Suprapubic skin (tissue), 4 donors: ENCODE measurements around the gene ANKRD22. TPM values are rescaled to one million over a fixed set of nuclear protein-coding genes. Genes with fewer than 3 reads are reported as not detected.

Experiments
- DNase-seq, 2 donors: peaks; one replicate each; pipeline ENCODE4 v3.0.0-alpha.2; 2019; ENCODE audit warnings: low spot score in 2 of 2
- H3K27ac ChIP-seq: fragments of 200-600 bp; sonication (generic); one replicate; pipeline ENCODE4 v1.5.1; 2019
- H3K27me3 ChIP-seq: fragments of 200-600 bp; sonication (generic); one replicate; pipeline ENCODE4 v1.5.1; 2019
- H3K36me3 ChIP-seq: fragments of 200-600 bp; sonication (generic); one replicate; pipeline ENCODE4 v1.5.1; 2019
- H3K4me1 ChIP-seq: fragments of 200-600 bp; sonication (generic); one replicate; pipeline ENCODE4 v1.5.1; 2019
- H3K4me3 ChIP-seq: fragments of 200-600 bp; sonication (generic); one replicate; pipeline ENCODE4 v1.5.1; 2019; ENCODE audit warnings: mild to moderate bottlenecking
- H3K9me3 ChIP-seq: fragments of 200-600 bp; sonication (generic); one replicate; pipeline ENCODE4 v1.5.1; 2019
- EP300 ChIP-seq: sonication (generic); formaldehyde crosslinking; IDR thresholded peaks from one replicate; pipeline ENCODE4 v1.6.1; 2017; ENCODE audit warnings: antibody characterized with exemption
- POLR2A ChIP-seq, 2 donors: fragments of 450-650 bp; IDR thresholded peaks; one replicate each; pipeline ENCODE4 v1.6.1; 2017; ENCODE audit warnings: antibody characterized with exemption in 2 of 2, mild to moderate bottlenecking in 2 of 2, moderate library complexity in 2 of 2
- POLR2AphosphoS5 ChIP-seq, 3 donors: sonication (generic); formaldehyde crosslinking; IDR thresholded peaks; one replicate each; pipeline ENCODE4 v1.6.1; 2017; ENCODE audit warnings: antibody characterized with exemption in 3 of 3
- WGBS: methylation state at CpG from one replicate; pipeline ENCODE4 v1.1.5; 2018; 5-methylcytosine and 5-hydroxymethylcytosine counted together
- total RNA-seq, 4 donors: library from RNA; depleted of rRNA; stranded (reverse); fragments of >200 nt; gene quantifications; one replicate each; pipeline ENCODE4 v1.1.0, GENCODE V29; 2016
- TF ChIP-seq, protein P1 (sequence below), 2 donors: fragments of 200-600 bp in 1 of 2; fragments of 450-650 bp in 1 of 2; sonication (generic) in 1 of 2; IDR thresholded peaks; one replicate each; pipeline ENCODE4 v1.5.1; 2016 to 2019; ENCODE audit warnings: antibody characterized with exemption in 2 of 2, mild to moderate bottlenecking in 1 of 2, moderate library complexity in 1 of 2

ANKRD22 gene
- total RNA-seq, 4 donors from 2014 or later, result 19.6 to 30.1 (median 29.3) TPM

DNA sequence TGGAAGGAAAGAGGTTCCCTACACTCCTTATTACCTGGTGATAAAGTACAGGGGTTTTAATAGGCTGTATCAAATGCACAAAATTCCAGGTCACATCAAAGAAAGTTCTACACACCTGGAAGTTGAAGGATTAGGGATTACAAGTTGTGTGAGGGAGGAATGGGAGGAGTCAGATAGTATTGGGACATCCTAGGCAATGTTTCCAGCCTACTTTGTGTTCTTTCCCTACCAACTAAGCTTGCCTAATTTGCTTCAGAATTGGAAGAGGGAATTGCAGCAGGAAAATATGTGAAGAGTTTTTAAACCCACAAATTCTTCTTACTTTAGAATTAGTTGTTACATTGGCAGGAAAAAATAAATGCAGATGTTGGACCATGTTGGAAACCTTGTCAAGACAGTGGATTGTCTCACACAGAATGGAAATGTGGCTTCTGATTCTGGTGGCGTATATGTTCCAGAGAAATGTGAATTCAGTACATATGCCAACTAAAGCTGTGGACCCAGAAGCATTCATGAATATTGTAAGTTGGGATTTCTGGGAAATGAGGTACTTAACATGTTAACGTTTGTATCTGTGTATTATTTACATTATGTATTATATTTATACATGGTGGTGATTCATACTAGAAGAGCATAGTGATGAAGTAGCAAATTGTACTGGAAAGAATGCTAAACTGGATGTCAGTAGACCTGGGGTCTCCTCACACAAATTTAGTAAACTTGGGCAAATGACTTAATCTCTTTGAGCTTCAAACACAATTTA, 48.9 kb downstream of the ANKRD22 start, which contains the start of gene LIPM:
Gene LIPM, plus strand, starts transcription at position 208 of the 763 bp plus-strand sequence. Its CDS starts 167 bp downstream, at position 375.
- H3K36me3 ChIP-seq, result no peaks in the 10 kb centered on the region
- TF ChIP-seq POLR2A (IDR thresholded peaks at IDR 0.05), result no peak
- no peak for TF ChIP-seq POLR2AphosphoS5 (IDR thresholded peaks at IDR 0.05)
- TF ChIP-seq, protein P1, sequence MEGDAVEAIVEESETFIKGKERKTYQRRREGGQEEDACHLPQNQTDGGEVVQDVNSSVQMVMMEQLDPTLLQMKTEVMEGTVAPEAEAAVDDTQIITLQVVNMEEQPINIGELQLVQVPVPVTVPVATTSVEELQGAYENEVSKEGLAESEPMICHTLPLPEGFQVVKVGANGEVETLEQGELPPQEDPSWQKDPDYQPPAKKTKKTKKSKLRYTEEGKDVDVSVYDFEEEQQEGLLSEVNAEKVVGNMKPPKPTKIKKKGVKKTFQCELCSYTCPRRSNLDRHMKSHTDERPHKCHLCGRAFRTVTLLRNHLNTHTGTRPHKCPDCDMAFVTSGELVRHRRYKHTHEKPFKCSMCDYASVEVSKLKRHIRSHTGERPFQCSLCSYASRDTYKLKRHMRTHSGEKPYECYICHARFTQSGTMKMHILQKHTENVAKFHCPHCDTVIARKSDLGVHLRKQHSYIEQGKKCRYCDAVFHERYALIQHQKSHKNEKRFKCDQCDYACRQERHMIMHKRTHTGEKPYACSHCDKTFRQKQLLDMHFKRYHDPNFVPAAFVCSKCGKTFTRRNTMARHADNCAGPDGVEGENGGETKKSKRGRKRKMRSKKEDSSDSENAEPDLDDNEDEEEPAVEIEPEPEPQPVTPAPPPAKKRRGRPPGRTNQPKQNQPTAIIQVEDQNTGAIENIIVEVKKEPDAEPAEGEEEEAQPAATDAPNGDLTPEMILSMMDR (IDR thresholded peaks at IDR 0.05), result no peak
- no peak for TF ChIP-seq EP300
- no peak for DNase-seq
- WGBS, result 74% methylated on average over 2 of the region's 2 CpGs
- H3K4me3 ChIP-seq, result peak within 1 kb of the TSS; percentile 8
- no peaks in the 10 kb centered on the region for H3K27me3 ChIP-seq
- H3K9me3 ChIP-seq, result no peaks in the 10 kb centered on the region
- peaks cover 12% of the 10 kb centered on the region for H3K4me1 ChIP-seq
- peak within 1 kb of the TSS; percentile 40 for H3K27ac ChIP-seq

DNA sequence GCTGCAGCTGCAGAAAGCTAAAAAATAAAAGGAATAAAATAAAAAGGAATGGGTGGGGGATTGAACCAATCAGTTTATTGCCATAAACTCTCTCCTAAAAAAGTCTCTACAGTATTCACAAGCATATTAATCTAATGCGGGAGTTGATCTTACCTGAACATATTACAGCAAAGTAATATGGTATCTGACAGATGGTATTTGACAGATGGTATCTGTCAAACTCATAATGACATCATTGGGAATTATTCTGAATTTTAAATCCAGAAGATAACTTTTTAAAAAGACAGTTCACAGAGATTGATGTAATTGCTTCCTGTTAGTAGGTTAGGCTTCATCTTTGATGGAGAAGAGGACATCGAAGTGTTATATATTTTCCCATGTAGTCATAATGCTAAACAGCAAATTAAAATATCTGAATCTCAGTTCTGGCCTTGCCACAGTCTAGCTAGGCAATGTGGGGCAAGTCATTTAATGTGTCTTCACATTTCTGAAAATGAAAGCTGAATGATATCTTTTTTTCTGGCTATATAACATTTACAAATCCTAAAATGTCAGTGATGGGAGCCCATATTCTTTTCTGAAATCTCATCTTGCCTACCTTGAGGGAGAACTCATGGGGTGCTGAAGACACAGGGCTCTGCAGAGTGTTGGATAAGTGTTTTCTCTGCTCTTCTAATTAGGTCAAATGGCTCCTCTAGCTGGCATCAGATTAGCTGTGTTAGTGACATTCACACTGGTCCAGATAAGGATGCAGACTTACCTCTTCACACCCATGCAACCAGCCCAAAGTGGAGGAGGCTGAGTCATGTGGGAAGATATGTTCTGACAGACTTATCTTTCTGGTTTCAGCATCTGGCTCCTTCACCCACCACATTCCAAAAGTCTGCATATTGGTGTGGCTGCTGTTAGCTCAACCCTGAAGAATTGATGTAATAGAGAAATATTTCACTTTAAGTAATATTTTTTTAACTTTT, 51.2 kb downstream of the ANKRD22 start:
- DNase-seq, result no peak
- no peaks in the 10 kb centered on the region for H3K36me3 ChIP-seq
- no peaks in the 10 kb centered on the region for H3K27me3 ChIP-seq
- no peak overlapping the region for H3K27ac ChIP-seq
- no peak overlapping the region for H3K4me3 ChIP-seq
- peaks cover 12% of the 10 kb centered on the region for H3K4me1 ChIP-seq
- no peaks in the 10 kb centered on the region for H3K9me3 ChIP-seq
- TF ChIP-seq EP300 (no peak), POLR2AphosphoS5 (IDR thresholded peaks at IDR 0.05) (no peak), POLR2A (IDR thresholded peaks at IDR 0.05) (no peak)
- TF ChIP-seq, protein P1 (IDR thresholded peaks at IDR 0.05), result no peak
- 86% methylated on average over 2 of the region's 2 CpGs for WGBS

DNA sequence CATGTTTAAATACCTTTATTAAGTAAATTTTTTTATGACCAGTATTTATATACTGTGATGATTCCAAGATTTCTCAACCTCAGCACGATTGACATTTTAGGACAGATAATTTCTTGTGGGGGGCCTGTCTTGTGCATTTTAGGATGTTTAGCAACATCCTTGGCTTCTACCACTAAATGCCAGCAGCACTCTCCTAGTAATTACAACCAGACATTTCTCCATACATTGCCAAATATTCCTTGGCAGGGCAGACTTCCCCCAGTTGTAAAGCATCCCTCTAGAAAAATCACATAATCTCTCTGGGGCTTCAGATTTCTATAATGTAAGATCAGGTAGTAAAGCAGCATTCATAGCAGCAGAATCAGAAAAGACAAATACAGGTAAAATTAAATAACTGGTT, 56.9 kb downstream of the ANKRD22 start:
- WGBS, result 27% methylated on average over 1 of the region's 1 CpG
- no peak overlapping the region for H3K4me3 ChIP-seq
- H3K27ac ChIP-seq, result no peak overlapping the region
- no peaks in the 10 kb centered on the region for H3K9me3 ChIP-seq
- no peaks in the 10 kb centered on the region for H3K36me3 ChIP-seq
- no peak for TF ChIP-seq POLR2A (IDR thresholded peaks at IDR 0.05)
- TF ChIP-seq EP300, result no peak
- TF ChIP-seq, protein P1 (IDR thresholded peaks at IDR 0.05), result no peak
- no peak for TF ChIP-seq POLR2AphosphoS5 (IDR thresholded peaks at IDR 0.05)
- H3K27me3 ChIP-seq, result no peaks in the 10 kb centered on the region
- H3K4me1 ChIP-seq, result no peaks in the 10 kb centered on the region
- DNase-seq, result no peak

DNA sequence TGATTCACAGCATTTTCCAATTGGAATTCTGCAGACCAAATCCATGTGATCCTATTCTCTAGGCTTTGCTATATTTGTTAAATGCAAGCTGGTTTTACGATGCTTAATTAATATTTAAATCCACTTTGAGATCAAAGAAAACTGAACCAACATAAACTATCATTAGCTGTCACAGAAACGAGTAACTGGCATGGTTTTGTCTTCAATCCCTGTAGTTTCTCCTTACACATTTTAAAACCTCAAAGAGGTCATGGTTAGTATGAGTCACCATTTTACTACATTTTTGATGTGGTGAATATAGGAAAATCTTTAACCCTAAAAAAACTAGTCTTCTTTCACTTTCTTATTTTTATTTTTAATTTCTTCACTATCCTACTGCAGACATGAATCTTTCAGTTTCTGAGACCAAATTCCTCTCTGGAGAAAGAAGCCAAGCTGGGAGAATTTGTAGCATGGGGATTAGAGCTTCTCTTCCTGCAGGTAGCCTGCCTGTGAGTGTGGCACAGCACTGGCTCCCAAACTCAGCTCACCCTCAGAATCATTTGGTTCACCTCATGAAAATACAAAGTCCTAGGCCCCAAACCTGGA, 57.8 kb downstream of the ANKRD22 start:
- H3K27me3 ChIP-seq, result no peaks in the 10 kb centered on the region

More for the DNA sequence above, 57.8 kb downstream of the ANKRD22 start:
- no peaks in the 10 kb centered on the region for H3K9me3 ChIP-seq
- no peak for TF ChIP-seq POLR2AphosphoS5 (IDR thresholded peaks at IDR 0.05)
- TF ChIP-seq, protein P1 (IDR thresholded peaks at IDR 0.05), result no peak
- no peak for TF ChIP-seq EP300
- no peak for TF ChIP-seq POLR2A (IDR thresholded peaks at IDR 0.05)
- no peak for DNase-seq
- no peaks in the 10 kb centered on the region for H3K36me3 ChIP-seq
- no peaks in the 10 kb centered on the region for H3K4me1 ChIP-seq
- 25% methylated on average over 2 of the region's 2 CpGs for WGBS
- no peak overlapping the region for H3K4me3 ChIP-seq
- H3K27ac ChIP-seq, result no peak overlapping the region
